ENCODE measurements around the gene CERCAM.
"Not testable (repeated sequence)": the region's sequence is repeated elsewhere in the genome, so short reads cannot be mapped to it uniquely, and the experiment has no call there.

The CERCAM gene

GRCh38 chr9:128419061-128419925 is 1.4 kb upstream of the CERCAM start:
- TF ChIP-seq CTCF (IDR thresholded peaks at IDR 0.05; ENCODE audit: borderline replicate concordance, insufficient read depth, low read depth, low read length), result no peak
- no peak overlapping the region for H3K4me3 ChIP-seq (ENCODE audit: low read depth, low read length)

GRCh38 chr9:128420060-128420650 is 502 bp upstream of the CERCAM start:
- peak; percentile 91 for TF ChIP-seq CTCF (IDR thresholded peaks at IDR 0.05; ENCODE audit: borderline replicate concordance, insufficient read depth, low read depth, low read length)
- peak overlapping the region; percentile 69 for H3K4me3 ChIP-seq (ENCODE audit: low read depth, low read length)

- no peak for TF ChIP-seq CTCF (IDR thresholded peaks at IDR 0.05; ENCODE audit: borderline replicate concordance, insufficient read depth, low read depth, low read length)
Observed at GRCh38 chr9:128421482-128421996, 882 bp downstream of the CERCAM start.

GRCh38 chr9:128422022-128422782 is 1.5 kb downstream of the CERCAM start:
- not testable (repeated sequence) for H3K4me3 ChIP-seq (ENCODE audit: low read depth, low read length)

More at GRCh38 chr9:128421482-128421996, 882 bp downstream of the CERCAM start:
- no peak overlapping the region for H3K4me3 ChIP-seq (ENCODE audit: low read depth, low read length)

- no peak overlapping the region for H3K4me3 ChIP-seq (ENCODE audit: low read depth, low read length)
- TF ChIP-seq CTCF (IDR thresholded peaks at IDR 0.05; ENCODE audit: borderline replicate concordance, insufficient read depth, low read depth, low read length), result no peak
Observed at GRCh38 chr9:128422783-128423150, 2.1 kb downstream of the CERCAM start.

- not testable (repeated sequence) for H3K4me3 ChIP-seq (ENCODE audit: low read depth, low read length)
Observed at GRCh38 chr9:128423356-128423755, 2.7 kb downstream of the CERCAM start.

- no peak for TF ChIP-seq CTCF (IDR thresholded peaks at IDR 0.05; ENCODE audit: borderline replicate concordance, insufficient read depth, low read depth, low read length)
Observed at GRCh38 chr9:128424268-128424780, 3.7 kb downstream of the CERCAM start.

More at GRCh38 chr9:128424268-128424780, 3.7 kb downstream of the CERCAM start:
- no peak overlapping the region for H3K4me3 ChIP-seq (ENCODE audit: low read depth, low read length)
